K562 (cell line): ENCODE data around the gene TMSB4X. TPM values are rescaled to one million over a fixed set of nuclear protein-coding genes. Genes with fewer than 3 reads are reported as not detected.

Source experiments
- CREM ChIP-seq: IDR thresholded peaks from 2 replicates; pipeline ENCODE4 v1.6.1; 2014; ENCODE audit warnings: antibody characterized with exemption, low read depth
- EP300 ChIP-seq: IDR thresholded peaks from 2 replicates; pipeline ENCODE4 v1.6.1; 2012; ENCODE audit warnings: low read length, improper control_type of control experiment
- EWSR1 ChIP-seq: fragments of 450-650 bp; IDR thresholded peaks from 2 replicates; pipeline ENCODE4 v1.6.1; 2018; ENCODE audit warnings: borderline replicate concordance, mild to moderate bottlenecking, low read depth, moderate library complexity; ENCODE audit not compliant: partially characterized antibody
- HNRNPL ChIP-seq: fragments of 200-400 bp; formaldehyde crosslinking; IDR thresholded peaks from 2 replicates; pipeline ENCODE4 v1.6.1; 2017; ENCODE audit warnings: low read depth, mild to moderate bottlenecking, low read length
- HSF4 ChIP-seq: fragments of 250-450 bp; sonication (Bioruptor Pico); IDR thresholded peaks from 2 replicates; pipeline ENCODE4 v2.1.2; 2022; ENCODE audit warnings: mild to moderate bottlenecking, moderate library complexity, borderline replicate concordance
- MYNN ChIP-seq, 2 experiments: sonication (generic); formaldehyde crosslinking in 1 of 2; IDR thresholded peaks; 2 replicates each; pipeline versions ENCODE4 v1.5.0 to v1.6.1; 2016 to 2020; ENCODE audit warnings: antibody characterized with exemption in 1 of 2, missing genetic modification reagents in 1 of 2
- NCOA4 ChIP-seq: fragments of 450-650 bp; IDR thresholded peaks from 2 replicates; pipeline ENCODE4 v1.6.1; 2018; ENCODE audit warnings: mild to moderate bottlenecking; ENCODE audit not compliant: partially characterized antibody
- NRF1 ChIP-seq, 2 experiments: fragments of 450-650 bp; IDR thresholded peaks in 1 of 2; conservative IDR thresholded peaks in 1 of 2; 2 replicates each; pipeline ENCODE4 v1.6.1; 2014; ENCODE audit warnings: mild to moderate bottlenecking in 2 of 2
- POLR2AphosphoS2 ChIP-seq: IDR thresholded peaks from 2 replicates; pipeline ENCODE4 v1.6.1; 2012; ENCODE audit warnings: low read length, improper control_type of control experiment
- RBBP5 ChIP-seq: fragments of 200-600 bp; sonication (generic); IDR thresholded peaks from 2 replicates; pipeline ENCODE4 v1.6.1; 2012; ENCODE audit warnings: borderline replicate concordance, mild to moderate bottlenecking, low read length, control low read depth, inconsistent platforms; ENCODE audit not compliant: insufficient read depth, poor library complexity, severe bottlenecking
- RHOXF2B ChIP-seq: fragments of 250-450 bp; sonication (Bioruptor Pico); conservative IDR thresholded peaks from 2 replicates; pipeline ENCODE4 v1.5.1; 2021
- THRA ChIP-seq: fragments of 450-650 bp; IDR thresholded peaks from 2 replicates; pipeline ENCODE4 v1.6.1; 2017; ENCODE audit warnings: mild to moderate bottlenecking, moderate library complexity
- WHSC1 ChIP-seq: IDR thresholded peaks from one replicate; pipeline ENCODE4 v1.6.1; 2012; ENCODE audit warnings: low read length, control low read depth, inconsistent platforms
- ZNF12 ChIP-seq: sonication (generic); formaldehyde crosslinking; IDR thresholded peaks from 2 replicates; pipeline ENCODE4 v1.4.0; 2020; ENCODE audit warnings: mild to moderate bottlenecking, missing genetic modification reagents
- ZNF3 ChIP-seq: fragments of 250-450 bp; sonication (Bioruptor Pico); IDR thresholded peaks from 2 replicates; pipeline ENCODE4 v1.5.0; 2021; ENCODE audit warnings: mild to moderate bottlenecking, moderate library complexity
- polyA plus RNA-seq, 8 experiments: library from polyadenylated mRNA; depleted of rRNA in 4 of 8; stranded (reverse) in 5 of 8; unstranded in 3 of 8; fragments of >200 nt; fragmentation: Nextera tagmentation in 2 of 8; fragmentation: Illumina TruSeq in 1 of 8; extraction: Ambion mirVana in 2 of 8; extraction: Trizol in 1 of 8; gene quantifications; 2 replicates each; pipeline versions ENCODE4 v1.2.1 to v1.2.3, GENCODE V29; 2011 to 2014; ENCODE audit warnings: inconsistent platforms in 1 of 8, missing spikeins in 1 of 8
- total RNA-seq, 7 experiments: library from RNA; depleted of rRNA in 6 of 7; stranded (reverse); fragments of >200 nt in 6 of 7; fragmentation: Illumina TruSeq in 2 of 7; extraction: Trizol in 2 of 7; gene quantifications; 2 replicates each; pipeline versions ENCODE4 v1.2.1 to v1.2.3, GENCODE V29; 2011 to 2021; ENCODE audit warnings: low replicate concordance in 1 of 7
- TF ChIP-seq, protein P1 (sequence below): fragments of 450-650 bp; IDR thresholded peaks from 2 replicates; pipeline ENCODE4 v1.6.1; 2016; ENCODE audit warnings: low read depth
- TF ChIP-seq, protein P2 (sequence below): sonication (generic); formaldehyde crosslinking; IDR thresholded peaks from 2 replicates; pipeline ENCODE4 v1.8.0; 2022; ENCODE audit warnings: missing genetic modification reagents, mild to moderate bottlenecking, moderate library complexity, borderline replicate concordance

The TMSB4X gene
- total and polyA plus RNA-seq, 9 of the 15 experiments (the other 6 are each of a cell fraction or from before 2014, with no cell fraction given): 1,035 to 2,035 (median 1,529) TPM

DNA sequence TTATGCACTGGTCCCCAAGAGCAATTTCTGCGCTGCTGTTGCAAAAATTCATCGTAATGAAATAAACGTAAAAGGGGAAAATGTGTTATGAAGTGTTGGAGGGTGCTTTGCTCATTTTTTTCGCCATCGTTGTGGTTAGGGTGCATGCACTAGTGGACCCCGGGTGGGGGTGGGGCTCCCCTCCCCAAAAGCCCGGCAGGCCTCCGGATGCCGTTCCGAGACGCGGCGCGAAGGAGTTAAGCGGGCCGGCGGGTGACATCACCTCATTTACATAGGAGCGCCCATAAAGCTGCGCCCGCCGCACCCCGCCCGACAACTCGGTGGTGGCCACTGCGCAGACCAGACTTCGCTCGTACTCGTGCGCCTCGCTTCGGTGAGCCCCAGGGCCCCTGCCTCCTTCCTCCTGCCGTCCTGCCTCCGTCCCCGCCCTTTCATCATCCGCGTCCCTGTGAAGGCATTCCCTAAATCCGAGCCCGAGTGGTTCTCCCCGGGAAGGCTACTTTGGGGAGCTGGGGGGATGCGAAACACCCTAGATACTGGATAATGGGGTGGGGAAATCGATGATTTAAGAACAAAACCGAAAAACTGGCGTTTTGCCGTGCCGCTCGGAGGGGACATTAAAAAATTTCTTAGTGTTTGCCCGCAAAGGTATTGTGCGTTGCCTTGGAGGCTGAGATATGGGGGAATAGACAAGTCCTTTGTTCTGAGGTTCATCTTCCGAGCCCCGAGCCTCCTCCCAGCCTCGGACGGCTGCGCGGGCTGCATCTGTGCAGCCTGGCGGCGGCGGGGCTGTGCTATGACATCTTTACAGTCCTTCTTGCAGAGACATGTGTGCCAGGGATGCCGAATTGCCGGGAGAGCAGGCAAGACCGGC is at the start of gene TMSB4X (continued):
- TF ChIP-seq, protein P1, sequence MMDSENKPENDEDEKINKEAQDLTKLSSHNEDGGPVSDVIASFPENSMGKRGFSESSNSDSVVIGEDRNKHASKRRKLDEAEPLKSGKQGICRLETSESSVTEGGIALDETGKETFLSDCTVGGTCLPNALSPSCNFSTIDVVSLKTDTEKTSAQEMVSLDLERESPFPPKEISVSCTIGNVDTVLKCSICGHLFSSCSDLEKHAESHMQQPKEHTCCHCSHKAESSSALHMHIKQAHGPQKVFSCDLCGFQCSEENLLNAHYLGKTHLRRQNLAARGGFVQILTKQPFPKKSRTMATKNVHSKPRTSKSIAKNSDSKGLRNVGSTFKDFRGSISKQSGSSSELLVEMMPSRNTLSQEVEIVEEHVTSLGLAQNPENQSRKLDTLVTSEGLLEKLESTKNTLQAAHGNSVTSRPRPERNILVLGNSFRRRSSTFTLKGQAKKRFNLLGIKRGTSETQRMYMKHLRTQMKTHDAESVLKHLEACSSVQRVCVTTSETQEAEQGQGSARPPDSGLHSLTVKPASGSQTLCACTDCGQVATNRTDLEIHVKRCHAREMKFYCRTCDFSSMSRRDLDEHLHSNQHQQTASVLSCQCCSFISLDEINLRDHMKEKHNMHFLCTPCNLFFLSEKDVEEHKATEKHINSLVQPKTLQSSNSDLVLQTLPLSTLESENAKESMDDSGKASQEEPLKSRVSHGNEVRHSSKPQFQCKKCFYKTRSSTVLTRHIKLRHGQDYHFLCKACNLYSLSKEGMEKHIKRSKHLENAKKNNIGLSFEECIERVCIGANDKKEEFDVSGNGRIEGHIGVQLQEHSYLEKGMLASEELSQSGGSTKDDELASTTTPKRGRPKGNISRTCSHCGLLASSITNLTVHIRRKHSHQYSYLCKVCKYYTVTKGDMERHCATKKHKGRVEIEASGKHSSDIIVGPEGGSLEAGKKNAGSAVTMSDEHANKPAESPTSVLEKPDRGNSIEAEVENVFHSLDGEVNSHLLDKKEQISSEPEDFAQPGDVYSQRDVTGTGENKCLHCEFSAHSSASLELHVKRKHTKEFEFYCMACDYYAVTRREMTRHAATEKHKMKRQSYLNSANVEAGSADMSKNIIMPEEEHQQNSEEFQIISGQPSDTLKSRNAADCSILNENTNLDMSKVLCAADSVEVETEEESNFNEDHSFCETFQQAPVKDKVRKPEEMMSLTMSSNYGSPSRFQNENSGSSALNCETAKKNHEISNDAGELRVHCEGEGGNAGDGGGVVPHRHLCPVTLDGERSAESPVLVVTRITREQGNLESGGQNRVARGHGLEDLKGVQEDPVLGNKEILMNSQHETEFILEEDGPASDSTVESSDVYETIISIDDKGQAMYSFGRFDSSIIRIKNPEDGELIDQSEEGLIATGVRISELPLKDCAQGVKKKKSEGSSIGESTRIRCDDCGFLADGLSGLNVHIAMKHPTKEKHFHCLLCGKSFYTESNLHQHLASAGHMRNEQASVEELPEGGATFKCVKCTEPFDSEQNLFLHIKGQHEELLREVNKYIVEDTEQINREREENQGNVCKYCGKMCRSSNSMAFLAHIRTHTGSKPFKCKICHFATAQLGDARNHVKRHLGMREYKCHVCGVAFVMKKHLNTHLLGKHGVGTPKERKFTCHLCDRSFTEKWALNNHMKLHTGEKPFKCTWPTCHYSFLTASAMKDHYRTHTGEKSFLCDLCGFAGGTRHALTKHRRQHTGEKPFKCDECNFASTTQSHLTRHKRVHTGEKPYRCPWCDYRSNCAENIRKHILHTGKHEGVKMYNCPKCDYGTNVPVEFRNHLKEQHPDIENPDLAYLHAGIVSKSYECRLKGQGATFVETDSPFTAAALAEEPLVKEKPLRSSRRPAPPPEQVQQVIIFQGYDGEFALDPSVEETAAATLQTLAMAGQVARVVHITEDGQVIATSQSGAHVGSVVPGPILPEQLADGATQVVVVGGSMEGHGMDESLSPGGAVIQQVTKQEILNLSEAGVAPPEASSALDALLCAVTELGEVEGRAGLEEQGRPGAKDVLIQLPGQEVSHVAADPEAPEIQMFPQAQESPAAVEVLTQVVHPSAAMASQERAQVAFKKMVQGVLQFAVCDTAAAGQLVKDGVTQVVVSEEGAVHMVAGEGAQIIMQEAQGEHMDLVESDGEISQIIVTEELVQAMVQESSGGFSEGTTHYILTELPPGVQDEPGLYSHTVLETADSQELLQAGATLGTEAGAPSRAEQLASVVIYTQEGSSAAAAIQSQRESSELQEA: no peak
- TF ChIP-seq HSF4: no peak
- TF ChIP-seq ZNF3 (CRISPR knock-in tag): no peak
- TF ChIP-seq POLR2AphosphoS2: peak; percentile 92; the same call in 1 of the 2 replicates
- no peak for TF ChIP-seq EWSR1
- TF ChIP-seq THRA: no peak
- TF ChIP-seq NCOA4: no peak
- TF ChIP-seq WHSC1: no peak
- TF ChIP-seq NRF1 (conservative IDR thresholded peaks at IDR 0.05 in 1 of 2, IDR thresholded peaks at IDR 0.05 in 1 of 2): peak; percentile 62 to 69
- no peak; the same call in 1 of the 2 replicates for TF ChIP-seq EP300
- TF ChIP-seq HNRNPL: peak; percentile 69; the same call in 1 of the 2 replicates
- no peak for TF ChIP-seq ZNF12
- peak; percentile 71 for TF ChIP-seq CREM
- TF ChIP-seq RBBP5: peak; percentile 43
- TF ChIP-seq MYNN (IDR thresholded peaks at IDR 0.05): no peak
- no peak for TF ChIP-seq MYNN (CRISPR knock-in tag; IDR thresholded peaks at IDR 0.05)
- TF ChIP-seq, protein P2, sequence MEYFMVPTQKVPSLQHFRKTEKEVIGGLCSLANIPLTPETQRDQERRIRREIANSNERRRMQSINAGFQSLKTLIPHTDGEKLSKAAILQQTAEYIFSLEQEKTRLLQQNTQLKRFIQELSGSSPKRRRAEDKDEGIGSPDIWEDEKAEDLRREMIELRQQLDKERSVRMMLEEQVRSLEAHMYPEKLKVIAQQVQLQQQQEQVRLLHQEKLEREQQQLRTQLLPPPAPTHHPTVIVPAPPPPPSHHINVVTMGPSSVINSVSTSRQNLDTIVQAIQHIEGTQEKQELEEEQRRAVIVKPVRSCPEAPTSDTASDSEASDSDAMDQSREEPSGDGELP (CRISPR knock-in tag): peak; percentile 53; the same call in 1 of the 2 replicates
- TF ChIP-seq RHOXF2B (CRISPR knock-in tag): no peak
